Mesendoderm (in vitro differentiated cells): ENCODE results near the gene HOXA5.

ENCODE experiments used
- DNase-seq: peaks from one replicate; pipeline ENCODE4 v3.0.0; 2013
- H2AK5ac ChIP-seq: 2 replicates; pipeline ENCODE4 v1.6.1; 2013; ENCODE audit warnings: low read length, inconsistent platforms
- H2BK120ac ChIP-seq: 2 replicates; pipeline ENCODE4 v1.6.1; 2013; ENCODE audit warnings: low read depth, mild to moderate bottlenecking, low read length, moderate library complexity, mixed read lengths
- H2BK15ac ChIP-seq: replicated peaks from 2 replicates; pipeline ENCODE4 v1.6.1; 2013; ENCODE audit warnings: low read depth, mild to moderate bottlenecking, moderate library complexity
- H2BK5ac ChIP-seq: 2 replicates; pipeline ENCODE4 v1.6.1; 2013; ENCODE audit warnings: low read length, inconsistent platforms
- H3K18ac ChIP-seq: 2 replicates; pipeline ENCODE4 v1.6.1; 2013; ENCODE audit warnings: mild to moderate bottlenecking, low read length, mixed read lengths
- H3K23ac ChIP-seq: one replicate; pipeline ENCODE4 v1.6.1; 2013; ENCODE audit warnings: low read length
- H3K27ac ChIP-seq: 2 replicates; pipeline ENCODE4 v1.5.1; 2013; ENCODE audit warnings: low read depth, mild to moderate bottlenecking, inconsistent platforms, low read length, moderate library complexity
- H3K27me3 ChIP-seq: 2 replicates; pipeline ENCODE4 v1.6.1; 2013; ENCODE audit warnings: low read length, control low read depth, mild to moderate bottlenecking, inconsistent platforms; ENCODE audit not compliant: insufficient read depth, poor library complexity
- H3K36me3 ChIP-seq: 2 replicates; pipeline ENCODE4 v1.6.1; 2013; ENCODE audit warnings: low read length, inconsistent platforms; ENCODE audit not compliant: control insufficient read depth, insufficient read depth
- H3K4ac ChIP-seq: one replicate; pipeline ENCODE4 v1.6.1; 2013; ENCODE audit warnings: low read depth, mild to moderate bottlenecking, low read length, moderate library complexity
- H3K4me1 ChIP-seq: 2 replicates; pipeline ENCODE4 v1.6.1; 2013; ENCODE audit warnings: low read depth, low read length, inconsistent platforms; ENCODE audit not compliant: control insufficient read depth
- H3K4me2 ChIP-seq: 2 replicates; pipeline ENCODE4 v1.6.1; 2013; ENCODE audit warnings: low read length
- H3K4me3 ChIP-seq: 2 replicates; pipeline ENCODE4 v1.5.1; 2013; ENCODE audit warnings: mild to moderate bottlenecking, low read length
- H3K56ac ChIP-seq: one replicate; pipeline ENCODE4 v1.6.1; 2013; ENCODE audit warnings: low read length
- H3K79me1 ChIP-seq: 2 replicates; pipeline ENCODE4 v1.6.1; 2013; ENCODE audit warnings: low read length, inconsistent platforms
- H3K79me2 ChIP-seq: 2 replicates; pipeline ENCODE4 v1.6.1; 2013; ENCODE audit warnings: mild to moderate bottlenecking, low read length; ENCODE audit not compliant: control insufficient read depth, insufficient read depth
- H3K9ac ChIP-seq: 2 replicates; pipeline ENCODE4 v1.6.1; 2013; ENCODE audit warnings: low read length, inconsistent platforms
- H4K5ac ChIP-seq: one replicate; pipeline ENCODE4 v1.6.1; 2013; ENCODE audit warnings: low read length
- H4K8ac ChIP-seq: one replicate; pipeline ENCODE4 v1.6.1; 2013; ENCODE audit warnings: low read depth, mild to moderate bottlenecking, control low read depth, low read length, moderate library complexity
- WGBS: extraction: QIAGEN DNeasy Blood & Tissue Kit; methylation state at CpG from one replicate; pipeline ENCODE4 v1.1.7; 2013; ENCODE audit warnings: low lambda C conversion rate, missing lambda C conversion rate; ENCODE audit not compliant: insufficient coverage; ENCODE audit errors: extremely low coverage; 5-methylcytosine and 5-hydroxymethylcytosine counted together

Gene HOXA5

GRCh38 chr7:27156916-27157701 is 13.6 kb upstream of the HOXA5 start:
- Histone ChIP-seq H4K5ac (no peak overlapping the region), H3K56ac (no peak overlapping the region), H2BK120ac (no peak overlapping the region), H3K27me3 (peaks cover 92% of the 10 kb centered on the region), H3K79me1 (no peaks in the 10 kb centered on the region), H3K4me1 (no peaks in the 10 kb centered on the region), H2AK5ac (no peak overlapping the region), H3K4me2 (no peak overlapping the region), H4K8ac (no peak overlapping the region), H3K4ac (no peak overlapping the region), H3K79me2 (no peaks in the 10 kb centered on the region), H2BK5ac (no peak overlapping the region), H3K9ac (no peak overlapping the region), H2BK15ac (no peak overlapping the region), H3K27ac (no peak overlapping the region), H3K4me3 (no peak overlapping the region), H3K18ac (no peak overlapping the region), H3K36me3 (no peaks in the 10 kb centered on the region), H3K23ac (peak overlapping the region; percentile 66)
- no peak for DNase-seq
- WGBS: no CpG with 5 or more reads among the region's 30 CpGs

DNA sequence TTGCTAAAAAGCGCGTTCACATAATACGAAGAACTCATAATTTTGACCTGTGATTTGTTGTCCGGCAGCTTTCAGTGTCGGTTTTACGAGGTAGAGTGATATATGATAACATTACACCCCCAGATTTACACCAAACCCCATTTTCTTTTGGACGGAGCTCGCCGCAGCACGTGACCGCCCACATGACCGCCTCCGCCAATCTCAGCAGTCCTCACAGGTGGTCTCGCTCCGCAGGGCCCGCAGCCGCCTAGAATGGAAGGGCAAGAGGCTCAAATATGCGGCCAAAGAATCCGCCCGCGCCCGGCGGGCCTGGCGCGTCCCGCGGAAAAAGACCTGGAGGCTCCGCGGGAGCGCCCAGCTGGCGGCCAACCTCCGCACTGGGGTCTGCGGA is 13.0 kb upstream of the HOXA5 start, which contains the start of gene HOXA7:
TSS of gene HOXA7 (minus strand) at position 168 of the 391 bp plus-strand sequence. CDS start at position 38, 130 bp downstream.
- no peak within 1 kb of the TSS for H3K9ac ChIP-seq
- no peak within 1 kb of the TSS for H2BK120ac ChIP-seq
- H3K27me3 ChIP-seq: peaks cover 92% of the 10 kb centered on the region
- peak within 1 kb of the TSS; percentile 35 for H3K4me2 ChIP-seq
- H4K5ac ChIP-seq: no peak within 1 kb of the TSS
- no peaks in the 10 kb centered on the region for H3K79me1 ChIP-seq
- no peak within 1 kb of the TSS for H4K8ac ChIP-seq
- no peaks in the 10 kb centered on the region for H3K36me3 ChIP-seq
- no peak within 1 kb of the TSS for H3K27ac ChIP-seq
- no peak within 1 kb of the TSS for H3K4me3 ChIP-seq
- H3K4me1 ChIP-seq: no peaks in the 10 kb centered on the region
- no peak within 1 kb of the TSS for H2BK5ac ChIP-seq
- DNase-seq: no peak
- H3K4ac ChIP-seq: no peak within 1 kb of the TSS
- H3K23ac ChIP-seq: peak within 1 kb of the TSS; percentile 66
- no CpG with 5 or more reads among the region's 33 CpGs for WGBS
- H2AK5ac ChIP-seq: no peak within 1 kb of the TSS
- no peak within 1 kb of the TSS for H3K18ac ChIP-seq
- no peak within 1 kb of the TSS for H3K56ac ChIP-seq
- H2BK15ac ChIP-seq: no peak within 1 kb of the TSS
- no peaks in the 10 kb centered on the region for H3K79me2 ChIP-seq

GRCh38 chr7:27155816-27156507 is 12.5 kb upstream of the HOXA5 start:
- H3K79me1 ChIP-seq: no peaks in the 10 kb centered on the region
- no peak overlapping the region for H3K4ac ChIP-seq
- no peak overlapping the region for H3K4me3 ChIP-seq
- H2BK5ac ChIP-seq: no peak overlapping the region
- no peak overlapping the region for H2BK15ac ChIP-seq
- H3K9ac ChIP-seq: no peak overlapping the region
- H3K27me3 ChIP-seq: peaks cover 95% of the 10 kb centered on the region
- H2AK5ac ChIP-seq: no peak overlapping the region
- H3K18ac ChIP-seq: no peak overlapping the region
- no peaks in the 10 kb centered on the region for H3K79me2 ChIP-seq
- no peak overlapping the region for H3K56ac ChIP-seq
- H3K23ac ChIP-seq: no peak overlapping the region
- WGBS: no CpG with 5 or more reads among the region's 63 CpGs
- no peak overlapping the region for H4K8ac ChIP-seq
- H2BK120ac ChIP-seq: no peak overlapping the region
- H3K27ac ChIP-seq: no peak overlapping the region
- no peak for DNase-seq
- no peaks in the 10 kb centered on the region for H3K36me3 ChIP-seq
- no peaks in the 10 kb centered on the region for H3K4me1 ChIP-seq
- H4K5ac ChIP-seq: no peak overlapping the region
- peak overlapping the region; percentile 35 for H3K4me2 ChIP-seq

DNA sequence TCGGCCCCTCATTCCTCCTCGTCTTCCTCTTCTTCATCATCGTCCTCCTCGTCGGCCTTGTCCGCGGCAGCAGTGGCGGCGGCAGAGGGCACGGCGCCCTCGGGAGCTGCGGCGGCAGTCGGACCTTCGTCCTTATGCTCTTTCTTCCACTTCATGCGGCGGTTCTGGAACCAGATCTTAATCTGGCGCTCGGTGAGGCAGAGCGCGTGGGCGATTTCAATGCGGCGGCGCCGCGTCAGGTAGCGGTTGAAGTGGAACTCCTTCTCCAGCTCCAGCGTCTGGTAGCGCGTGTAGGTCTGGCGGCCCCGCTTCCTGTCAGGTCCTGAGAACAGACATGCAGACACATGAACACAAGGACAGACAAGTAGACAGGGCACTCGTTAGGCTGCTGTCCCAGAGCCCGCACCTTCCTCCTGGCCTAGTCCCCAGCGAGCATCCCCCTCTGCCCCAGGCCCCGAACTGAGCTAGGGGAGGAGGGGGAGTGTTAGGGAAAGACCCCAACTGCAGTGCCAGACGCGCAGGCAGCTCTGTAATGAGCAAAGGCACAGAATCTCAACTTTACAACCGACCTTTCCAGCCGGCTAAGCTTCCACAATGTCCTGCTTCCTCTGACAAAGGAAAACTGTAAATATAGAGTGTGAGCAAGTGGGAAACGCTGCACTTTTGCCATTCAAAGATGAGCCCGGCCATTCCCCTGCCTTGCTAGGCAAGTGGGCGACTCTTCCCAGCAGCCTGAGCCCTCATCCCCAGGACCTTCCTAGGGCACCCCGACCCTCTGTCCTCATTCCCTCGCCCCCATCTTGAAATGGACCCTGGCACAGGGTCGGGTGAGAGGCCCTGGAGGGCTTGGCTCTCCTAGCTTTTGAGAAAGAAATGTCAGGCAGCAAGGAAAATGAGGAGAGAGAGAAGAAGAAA is 11.7 kb upstream of the HOXA5 start:
- Histone ChIP-seq H3K36me3 (no peaks in the 10 kb centered on the region), H3K27ac (no peak overlapping the region), H3K4me1 (no peaks in the 10 kb centered on the region), H3K79me2 (no peaks in the 10 kb centered on the region), H4K5ac (no peak overlapping the region), H2BK120ac (no peak overlapping the region), H3K23ac (no peak overlapping the region), H3K79me1 (no peaks in the 10 kb centered on the region), H3K4me2 (no peak overlapping the region), H3K18ac (no peak overlapping the region), H2AK5ac (no peak overlapping the region), H2BK5ac (no peak overlapping the region), H3K4me3 (no peak overlapping the region), H3K9ac (no peak overlapping the region), H2BK15ac (no peak overlapping the region), H4K8ac (no peak overlapping the region), H3K27me3 (peaks cover 94% of the 10 kb centered on the region), H3K4ac (no peak overlapping the region), H3K56ac (no peak overlapping the region)
- WGBS: no CpG with 5 or more reads among the region's 48 CpGs
- DNase-seq: no peak

- H4K8ac ChIP-seq: no peak overlapping the region
- no CpG with 5 or more reads among the region's 10 CpGs for WGBS
- no peak overlapping the region for H3K23ac ChIP-seq
- H2AK5ac ChIP-seq: no peak overlapping the region
- no peak for DNase-seq
- no peaks in the 10 kb centered on the region for H3K4me1 ChIP-seq
- H3K27ac ChIP-seq: no peak overlapping the region
- no peak overlapping the region for H2BK15ac ChIP-seq
- H3K4me3 ChIP-seq: no peak overlapping the region
- no peak overlapping the region for H3K4ac ChIP-seq
- no peaks in the 10 kb centered on the region for H3K36me3 ChIP-seq
- H3K9ac ChIP-seq: no peak overlapping the region
- H3K27me3 ChIP-seq: peaks cover 92% of the 10 kb centered on the region
- no peaks in the 10 kb centered on the region for H3K79me2 ChIP-seq
- H3K4me2 ChIP-seq: no peak overlapping the region
- H3K18ac ChIP-seq: no peak overlapping the region
- H3K56ac ChIP-seq: no peak overlapping the region
- no peak overlapping the region for H2BK5ac ChIP-seq
- no peak overlapping the region for H2BK120ac ChIP-seq
- no peak overlapping the region for H4K5ac ChIP-seq
- no peaks in the 10 kb centered on the region for H3K79me1 ChIP-seq
These were observed 10.9 kb upstream of the HOXA5 start for GRCh38 chr7:27154369-27154768.
